Activated naive CD4-positive, alpha-beta T cell treated with anti-CD3 and anti-CD28 coated beads for 36 hours (primary cell): ENCODE data around the gene ZMPSTE24. TPM values are rescaled to one million over a fixed set of nuclear protein-coding genes. Genes with fewer than 3 reads are reported as not detected.
"Not testable (repeated sequence)": the region's sequence is repeated elsewhere in the genome, so short reads cannot be mapped to it uniquely, and the experiment has no call there.

Experiments
- CTCF ChIA-PET: fragments of 350-600 bp; sonication (Branson Sonifier 250); formaldehyde crosslinking; loops from one replicate; lab custom pipeline; 2021; ENCODE audit warnings: antibody characterized with exemption; lab: Charles Lee
- DNase-seq: peaks from one replicate; pipeline ENCODE4 v3.0.0-alpha.2; 2020
- H3K27ac Mint-ChIP-seq: one replicate; pipeline ENCODE4 v1.8.0; 2021; ENCODE audit warnings: mild to moderate bottlenecking, mixed read lengths
- H3K27me3 Mint-ChIP-seq: one replicate; pipeline ENCODE4 v1.8.0; 2021; ENCODE audit warnings: low read depth, mixed read lengths
- H3K36me3 Mint-ChIP-seq: one replicate; pipeline ENCODE4 v1.8.0; 2021; ENCODE audit warnings: low read depth, mixed read lengths
- H3K4me1 Mint-ChIP-seq: one replicate; pipeline ENCODE4 v1.8.0; 2021; ENCODE audit warnings: low read depth, mixed read lengths
- H3K4me3 Mint-ChIP-seq: one replicate; pipeline ENCODE4 v1.8.0; 2021; ENCODE audit warnings: mild to moderate bottlenecking, moderate library complexity, mixed read lengths
- H3K9me3 Mint-ChIP-seq: one replicate; pipeline ENCODE4 v1.8.0; 2021; ENCODE audit warnings: mixed read lengths
- intact Hi-C: fragments of 100-400 bp; cut with micrococcal nuclease; formaldehyde crosslinking; loops from one replicate; pipeline ENCODE4 v1.15.1; 2023
- total RNA-seq, 2 experiments: library from RNA; stranded (reverse); gene quantifications; one replicate each; pipeline ENCODE4 v1.2.3, GENCODE V29; 2021

The ZMPSTE24 gene
- total RNA-seq, 2 experiments from 2014 or later = 13.2 to 14.7 TPM

- peak overlapping the region; percentile 72 for H3K27ac Mint-ChIP-seq
- CTCF ChIA-PET = interaction anchor here (0.5 to 9.8 kb wide), 67 partner anchors 9 to 419 kb away, joined by 3 to 226 read pairs (median 5); partner anchors contain the start of genes CAP1, COL9A2, EXO5 and SMAP2
- peak overlapping the region; percentile 35 for H3K4me3 Mint-ChIP-seq
Measured at GRCh38 chr1:40338745-40339419, 80.8 kb downstream of the ZMPSTE24 start.

GRCh38 chr1:40339420-40340323 lies 81.6 kb downstream of the ZMPSTE24 start:
- CTCF ChIA-PET = interaction anchor here (0.5 to 9.8 kb wide), 58 partner anchors 9 to 420 kb away, joined by 3 to 226 read pairs (median 5); partner anchors contain the start of genes CAP1, COL9A2, EXO5 and SMAP2
- H3K36me3 Mint-ChIP-seq = peaks cover 2% of the 10 kb centered on the region
- H3K27me3 Mint-ChIP-seq = no peaks in the 10 kb centered on the region
- H3K27ac Mint-ChIP-seq = peak overlapping the region; percentile 56
- intact Hi-C loops = loop anchor here (2.0 to 5.0 kb wide), 2 partner anchors 179 to 193 kb away; partner anchors contain the start of genes RLF and ZNF684
- H3K4me3 Mint-ChIP-seq = no peak overlapping the region
- peaks cover 59% of the 10 kb centered on the region for H3K4me1 Mint-ChIP-seq
- DNase-seq = no peak
- H3K9me3 Mint-ChIP-seq = no peaks in the 10 kb centered on the region

More at GRCh38 chr1:40338745-40339419, 80.8 kb downstream of the ZMPSTE24 start:
- Mint-ChIP-seq H3K4me1 (peaks cover 52% of the 10 kb centered on the region), H3K9me3 (no peaks in the 10 kb centered on the region), H3K36me3 (peaks cover 2% of the 10 kb centered on the region), H3K27me3 (no peaks in the 10 kb centered on the region)
- DNase-seq = peak; percentile 97
- intact Hi-C loops = loop anchor here (1.0 to 5.0 kb wide), 7 partner anchors 24 to 255 kb away; partner anchors contain the start of genes RLF and ZNF684

- CTCF ChIA-PET = interaction anchor here (0.6 to 9.8 kb wide), 23 partner anchors 10 to 260 kb away, joined by 3 to 226 read pairs (median 4); partner anchors contain the start of genes COL9A2 and SMAP2
- H3K36me3 Mint-ChIP-seq = peaks cover 2% of the 10 kb centered on the region
- no peaks in the 10 kb centered on the region for H3K9me3 Mint-ChIP-seq
- peak overlapping the region; percentile 63 for H3K4me3 Mint-ChIP-seq
- intact Hi-C loops = loop anchor here (1.0 to 2.0 kb wide), 5 partner anchors 44 to 110 kb away; partner anchors contain the start of gene ZMPSTE24
- H3K27me3 Mint-ChIP-seq = no peaks in the 10 kb centered on the region
- peak overlapping the region; percentile 100 for H3K27ac Mint-ChIP-seq
- H3K4me1 Mint-ChIP-seq = peaks cover 71% of the 10 kb centered on the region
- DNase-seq = peak; percentile 68
Measured at GRCh38 chr1:40341491-40342380, 83.7 kb downstream of the ZMPSTE24 start.

- DNase-seq = peak; percentile 57
- H3K4me3 Mint-ChIP-seq = peak overlapping the region; percentile 63
- H3K4me1 Mint-ChIP-seq = peaks cover 71% of the 10 kb centered on the region
- H3K9me3 Mint-ChIP-seq, H3K27me3 Mint-ChIP-seq, H3K36me3 Mint-ChIP-seq: not testable (repeated sequence)
- H3K27ac Mint-ChIP-seq = peak overlapping the region; percentile 100
- intact Hi-C loops = loop anchor here (1.0 to 2.0 kb wide), 5 partner anchors 43 to 109 kb away; partner anchors contain the start of gene ZMPSTE24
- CTCF ChIA-PET = interaction anchor here (0.6 to 9.8 kb wide), 13 partner anchors 9 to 244 kb away, joined by 3 to 226 read pairs (median 3); partner anchors contain the start of genes COL9A2 and SMAP2
Measured at GRCh38 chr1:40342381-40342717, 84.3 kb downstream of the ZMPSTE24 start.

Other genes starting within 250 kb of the ZMPSTE24 start
- 100 to 1,000 TPM; 522 to 525 TPM for gene CAP1, start 217.5 kb upstream of the ZMPSTE24 start, total RNA-seq
- 10 to 100 TPM; 81.3 to 89.7 TPM for gene PPT1, start 161.0 kb upstream of the ZMPSTE24 start, total RNA-seq
- 10 to 100 TPM; 12.5 to 12.9 TPM for gene RLF, start 96.8 kb upstream of the ZMPSTE24 start, total RNA-seq
- gene TMCO2, start 10.3 kb upstream of the ZMPSTE24 start, total RNA-seq = not detected
- 1 to 10 TPM; 6.2 to 6.8 TPM for gene COL9A2, start 59.0 kb downstream of the ZMPSTE24 start, total RNA-seq
- 100 to 1,000 TPM; 390 to 391 TPM for gene SMAP2, start 115.5 kb downstream of the ZMPSTE24 start, total RNA-seq
- gene ZFP69B, start 192.2 kb downstream of the ZMPSTE24 start, total RNA-seq = 10 to 100 TPM; 11.2 to 11.3 TPM
- 1 to 10 TPM; 3.5 to 3.8 TPM for gene ZFP69, start 219.1 kb downstream of the ZMPSTE24 start, total RNA-seq